ENCODE measurements around the gene FADS1. TPM values are rescaled to one million over a fixed set of nuclear protein-coding genes. Genes with fewer than 3 reads are reported as not detected.

The FADS1 gene
- total RNA-seq, 1 experiment from 2014 or later: 55.0 TPM

DNA sequence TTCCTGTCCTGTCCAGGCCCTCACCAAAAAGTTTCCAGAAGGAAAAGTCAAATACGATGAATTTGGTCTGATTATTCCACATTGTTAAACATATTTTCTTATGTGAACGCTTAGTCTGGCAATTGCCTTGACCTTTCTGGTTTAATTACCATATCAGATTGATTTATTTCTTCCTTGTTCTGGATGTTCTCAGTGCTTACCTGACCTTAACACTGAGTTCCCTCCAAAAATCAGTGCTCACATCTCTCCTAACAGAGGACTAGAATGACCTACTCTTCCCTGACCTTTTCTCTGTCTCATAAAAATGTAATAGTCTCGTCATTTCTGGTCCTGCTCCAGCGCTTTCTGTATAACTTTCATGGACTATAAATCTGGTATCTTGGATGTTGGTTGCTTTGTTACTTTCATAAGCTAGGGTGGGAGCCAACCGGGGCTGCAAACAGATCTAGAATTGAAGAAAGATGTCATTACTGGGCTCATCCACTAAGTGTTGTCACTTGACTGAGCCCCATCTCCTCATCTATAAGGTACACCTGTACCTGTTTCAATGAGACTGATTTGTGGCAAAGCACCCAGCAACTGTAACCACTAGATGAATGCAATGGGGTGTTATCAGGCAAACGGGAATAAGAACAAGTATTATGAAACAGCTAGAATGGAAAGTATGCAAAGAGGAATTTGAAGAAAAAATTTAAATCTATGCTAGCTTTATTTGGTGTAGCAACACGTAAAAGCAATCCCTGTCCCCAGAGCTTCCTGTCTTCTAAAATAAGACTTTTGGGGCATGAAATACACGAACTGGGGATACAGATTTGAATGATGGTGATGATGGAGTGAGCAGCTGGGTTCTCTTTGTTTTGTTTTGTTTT, 13.7 kb upstream of the FADS1 start:
- in situ Hi-C loops (cut with HindIII; ENCODE audit: low pct_unique_long_range_greater_than_20kb, low sequenced_read_pairs): no loop called here
- no peak for DNase-seq (ENCODE audit: low read depth)

DNA sequence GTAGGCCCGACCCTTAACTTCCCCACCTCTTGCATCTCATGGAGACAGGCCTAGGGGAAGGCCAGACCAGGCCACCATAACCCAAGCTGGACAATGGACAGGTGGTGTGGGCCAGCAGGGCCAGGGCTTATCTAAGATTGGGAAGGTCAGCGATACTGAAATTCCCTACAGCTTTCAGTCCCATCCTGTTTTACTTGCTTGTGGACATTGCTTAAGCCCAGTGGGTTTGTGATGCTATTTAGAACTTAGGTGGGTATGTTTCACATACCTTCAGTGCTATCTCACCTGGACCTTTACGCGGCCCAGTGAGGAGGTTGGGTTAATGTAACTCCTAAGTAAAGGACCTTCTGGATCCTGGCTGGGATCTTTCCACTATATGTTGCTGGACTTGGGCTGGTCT, 13.0 kb upstream of the FADS1 start:
- in situ Hi-C loops (cut with HindIII; ENCODE audit: low pct_unique_long_range_greater_than_20kb, low sequenced_read_pairs): no loop called here
- no peak for DNase-seq (ENCODE audit: low read depth)

GRCh38 chr11:61828629-61829407, 12.0 kb upstream of the FADS1 start:
- in situ Hi-C loops (cut with HindIII; ENCODE audit: low pct_unique_long_range_greater_than_20kb, low sequenced_read_pairs): no loop called here
- DNase-seq (ENCODE audit: low read depth): no peak

- DNase-seq (ENCODE audit: low read depth): no peak
- in situ Hi-C loops (cut with HindIII; ENCODE audit: low pct_unique_long_range_greater_than_20kb, low sequenced_read_pairs): no loop called here
Observed at GRCh38 chr11:61828379-61828628, 11.5 kb upstream of the FADS1 start.

GRCh38 chr11:61827571-61828378, 11.0 kb upstream of the FADS1 start, which contains the start of gene FADS2:
Gene FADS2 (plus strand): TSS chr11:61828300. CDS start chr11:61828391, 91 bp downstream.
- DNase-seq (ENCODE audit: low read depth): no peak
- in situ Hi-C loops (cut with HindIII; ENCODE audit: low pct_unique_long_range_greater_than_20kb, low sequenced_read_pairs): no loop called here

DNA sequence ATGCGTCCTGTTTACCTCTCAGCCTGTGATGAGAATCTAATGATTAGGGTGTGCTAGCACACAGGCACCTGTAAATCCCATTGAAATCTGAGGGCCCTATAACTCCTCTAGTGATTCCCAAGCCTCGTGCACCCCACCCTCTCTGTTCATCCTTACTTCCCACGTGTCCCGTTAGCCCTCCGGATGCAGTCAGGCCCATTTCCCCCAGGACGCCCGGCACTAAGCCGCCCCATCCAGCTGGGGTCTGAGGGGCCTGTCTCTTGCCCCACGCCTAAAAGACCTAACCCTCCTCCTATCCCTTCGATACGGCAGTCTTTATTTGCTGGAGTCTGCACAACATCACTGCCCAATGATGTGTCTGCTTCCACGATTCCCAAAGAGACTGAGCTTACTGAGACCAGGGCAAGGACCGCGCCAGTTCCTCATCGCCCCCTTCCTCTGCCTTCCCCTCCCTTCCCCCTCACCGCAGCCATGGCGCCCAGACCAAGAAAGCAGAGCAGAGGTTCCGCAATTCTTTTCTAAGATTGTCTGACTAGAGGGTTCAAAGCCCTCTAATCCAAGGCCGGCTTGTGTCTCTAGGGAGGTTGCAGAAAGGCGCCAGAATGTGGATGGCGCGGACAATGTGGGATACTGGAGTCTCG, 10.2 kb upstream of the FADS1 start:
- in situ Hi-C loops (cut with HindIII; ENCODE audit: low pct_unique_long_range_greater_than_20kb, low sequenced_read_pairs): no loop called here

DNA sequence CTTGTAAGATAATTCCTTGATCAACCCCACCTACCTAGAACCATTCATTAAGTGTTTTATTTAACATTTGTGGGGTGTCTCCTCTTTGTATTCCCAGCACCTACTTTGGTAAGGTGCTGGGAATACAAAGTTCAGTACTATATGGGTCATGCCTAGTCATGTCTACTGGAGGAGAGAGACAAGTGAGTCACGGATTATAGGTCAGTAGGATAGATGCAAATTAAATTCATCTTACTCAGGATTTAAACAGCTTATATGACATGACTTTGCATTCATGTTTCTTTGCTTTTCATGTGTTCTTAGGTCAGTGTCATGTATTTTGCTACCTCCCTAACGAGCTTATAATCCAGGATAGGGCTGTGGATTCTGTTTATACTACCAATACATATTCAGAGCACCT, 3.4 kb upstream of the FADS1 start:
- in situ Hi-C loops (cut with HindIII; ENCODE audit: low pct_unique_long_range_greater_than_20kb, low sequenced_read_pairs): no loop called here
- peak; percentile 63 for DNase-seq (ENCODE audit: low read depth)

More for the DNA sequence above, 10.2 kb upstream of the FADS1 start:
- no peak for DNase-seq (ENCODE audit: low read depth)

GRCh38 chr11:61817471-61818202, 834 bp upstream of the FADS1 start:
- DNase-seq (ENCODE audit: low read depth): no peak
- in situ Hi-C loops (cut with HindIII; ENCODE audit: low pct_unique_long_range_greater_than_20kb, low sequenced_read_pairs): no loop called here

DNA sequence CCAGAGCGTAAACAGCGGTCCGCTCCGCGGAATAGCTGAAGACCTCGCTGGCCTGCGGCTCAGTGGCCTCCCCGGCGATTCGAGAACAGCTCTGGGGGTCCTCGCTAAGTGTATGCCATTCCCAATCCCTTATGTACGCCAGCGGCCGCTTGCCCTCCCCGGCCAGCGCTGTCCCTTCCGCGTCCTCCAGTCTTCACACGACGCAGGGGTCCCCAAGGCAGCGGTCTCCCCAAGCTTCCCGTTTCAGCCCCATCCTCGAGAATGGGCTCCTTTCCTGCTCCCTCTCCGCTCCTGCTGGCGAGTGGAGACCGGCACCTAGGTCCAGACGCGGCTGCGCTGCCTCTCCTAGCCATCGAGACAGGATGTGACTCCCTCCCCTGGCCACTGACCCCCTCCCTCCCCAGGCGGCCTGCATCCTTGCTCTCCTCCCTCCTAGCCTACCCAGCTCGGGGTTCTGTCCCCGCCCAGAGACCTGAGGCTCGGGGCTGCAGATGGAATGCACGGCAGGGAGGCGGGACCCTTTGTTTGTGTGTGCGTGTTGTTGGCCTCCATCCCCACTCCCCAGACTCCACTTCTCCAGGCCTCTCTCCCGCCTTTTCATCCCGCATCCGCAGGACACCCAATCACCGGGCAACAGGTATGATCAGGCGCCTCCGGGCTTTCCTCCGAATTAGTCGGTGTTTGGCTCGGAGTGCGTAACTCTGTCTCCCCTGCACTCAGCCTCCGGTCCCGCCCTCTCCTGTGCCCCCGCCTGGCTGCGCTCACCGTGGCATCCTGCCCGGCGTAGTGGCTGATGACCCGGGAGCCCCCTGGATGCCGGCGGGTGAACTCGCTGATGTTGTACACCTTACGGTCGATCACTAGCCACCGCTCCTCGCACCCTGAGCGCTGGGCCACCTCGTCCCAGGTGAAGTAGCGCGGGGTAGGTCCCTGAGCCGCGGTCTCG, 740 bp downstream of the FADS1 start:
- peak; percentile 71 for DNase-seq (ENCODE audit: low read depth)
- in situ Hi-C loops (cut with HindIII; ENCODE audit: low pct_unique_long_range_greater_than_20kb, low sequenced_read_pairs): no loop called here

GRCh38 chr11:61814958-61815789, 1.6 kb downstream of the FADS1 start:
- in situ Hi-C loops (cut with HindIII; ENCODE audit: low pct_unique_long_range_greater_than_20kb, low sequenced_read_pairs): no loop called here
- DNase-seq (ENCODE audit: low read depth): peak; percentile 95

GRCh38 chr11:61814247-61814957, 2.4 kb downstream of the FADS1 start:
- DNase-seq (ENCODE audit: low read depth): no peak
- in situ Hi-C loops (cut with HindIII; ENCODE audit: low pct_unique_long_range_greater_than_20kb, low sequenced_read_pairs): no loop called here

DNA sequence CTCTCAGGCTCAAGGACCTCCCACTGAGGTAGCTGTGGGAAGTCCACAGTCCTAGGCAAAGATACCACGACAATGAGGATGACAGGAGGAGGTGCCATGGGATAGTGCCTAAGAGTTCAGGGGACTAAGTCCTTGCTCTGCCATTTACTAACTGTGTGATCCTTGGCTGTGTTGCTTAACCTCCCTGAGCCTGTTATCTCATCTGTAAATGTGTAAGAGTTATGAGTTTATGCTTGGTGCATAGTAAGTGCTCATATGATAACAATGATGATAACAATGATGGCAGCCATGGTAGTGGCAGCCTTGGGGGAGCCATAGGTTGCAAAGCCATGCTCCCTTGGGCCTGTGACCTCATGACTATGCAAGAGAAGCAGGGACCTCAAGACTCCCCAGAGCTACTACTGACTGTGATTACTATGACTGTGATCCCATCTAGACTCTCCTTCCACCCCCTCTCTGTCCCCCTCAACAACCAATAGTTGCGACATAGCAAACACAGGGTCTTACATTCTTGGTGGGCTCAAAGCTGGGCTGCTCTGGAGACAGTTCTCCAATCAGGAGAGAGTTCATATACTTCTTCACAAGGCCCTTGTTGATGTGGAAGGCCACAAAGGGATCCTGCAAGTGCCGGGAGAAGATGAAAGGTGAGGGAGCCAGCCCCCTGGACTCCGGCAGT, 3.9 kb downstream of the FADS1 start:
- no peak for DNase-seq (ENCODE audit: low read depth)
- in situ Hi-C loops (cut with HindIII; ENCODE audit: low pct_unique_long_range_greater_than_20kb, low sequenced_read_pairs): no loop called here

DNA sequence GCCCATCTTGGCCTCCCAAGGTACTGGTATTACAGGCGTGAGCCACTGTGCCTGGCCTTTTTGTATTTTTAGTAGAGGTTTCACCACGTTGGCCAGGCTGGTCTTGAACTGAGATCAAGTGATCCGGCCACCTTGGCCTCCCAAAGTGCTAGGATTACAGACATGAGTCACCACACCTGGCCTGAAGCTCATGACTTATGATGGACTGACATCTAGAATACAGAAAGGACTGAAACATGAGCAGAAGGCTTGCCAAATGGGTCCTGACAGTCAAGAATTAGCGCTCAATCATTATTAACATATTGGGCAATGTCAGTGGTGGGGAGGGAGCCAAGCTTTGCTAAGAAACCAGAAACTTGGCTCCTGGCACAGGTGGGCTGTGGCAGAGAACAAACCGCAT, 5.0 kb downstream of the FADS1 start:
- no peak for DNase-seq (ENCODE audit: low read depth)
- in situ Hi-C loops (cut with HindIII; ENCODE audit: low pct_unique_long_range_greater_than_20kb, low sequenced_read_pairs): no loop called here

GRCh38 chr11:61810671-61811175, 6.1 kb downstream of the FADS1 start:
- in situ Hi-C loops (cut with HindIII; ENCODE audit: low pct_unique_long_range_greater_than_20kb, low sequenced_read_pairs): no loop called here
- no peak for DNase-seq (ENCODE audit: low read depth)

- DNase-seq (ENCODE audit: low read depth): no peak
- in situ Hi-C loops (cut with HindIII; ENCODE audit: low pct_unique_long_range_greater_than_20kb, low sequenced_read_pairs): no loop called here
Observed at GRCh38 chr11:61806785-61807184, 10.0 kb downstream of the FADS1 start.
